Spleen (tissue), 7 donors: Measurements from ENCODE around the gene GPR31.
"Not testable (repeated sequence)": the region's sequence is repeated elsewhere in the genome, so short reads cannot be mapped to it uniquely, and the experiment has no call there.

Experiments
- CTCF ChIP-seq, 11 experiments: fragments of 200-600 bp in 7 of 11; fragments of 450-650 bp in 4 of 11; sonication (generic) in 4 of 11; IDR thresholded peaks in 8 of 11; conservative IDR thresholded peaks in 3 of 11; 1 replicate in 7 of 11; 2 replicates in 4 of 11; pipeline versions ENCODE4 v1.4.0 to v1.8.0; 2016 to 2021; ENCODE audit warnings: antibody characterized with exemption in 11 of 11, inconsistent platforms in 4 of 11, mild to moderate bottlenecking in 1 of 11
- POLR2A ChIP-seq, 3 donors: fragments of 450-650 bp; IDR thresholded peaks; one replicate each; pipeline ENCODE4 v1.5.1; 2017; ENCODE audit warnings: antibody characterized with exemption in 3 of 3, mild to moderate bottlenecking in 1 of 3
- donor health status: DM: no; HTN: no; CAD: no; lungs with moderate emphysema.
- donor health status: DM: no; HTN: no; CAD: no.
- donor health status: DM: no; HTN: no; CAD: no.

GRCh38 chr6:167187275-167187674 lies 29.5 kb upstream of the GPR31 start:
- not testable (repeated sequence) for TF ChIP-seq CTCF (IDR thresholded peaks at IDR 0.05 in 8 of 11, conservative IDR thresholded peaks at IDR 0.05 in 3 of 11); POLR2A (IDR thresholded peaks at IDR 0.05)
